Lower leg skin (tissue), 4 donors: Measurements from ENCODE around the gene FOXP1. TPM values are rescaled to one million over a fixed set of nuclear protein-coding genes. Genes with fewer than 3 reads are reported as not detected.

Experiments used
- DNase-seq, 2 donors: peaks; one replicate each; pipeline ENCODE4 v3.0.0-alpha.2; 2019; ENCODE audit warnings: low spot score in 2 of 2
- H3K4me3 ChIP-seq: fragments of 200-600 bp; sonication (generic); 2 replicates; pipeline ENCODE4 v1.5.1; 2017; ENCODE audit warnings: mild to moderate bottlenecking, low read depth; ENCODE audit not compliant: poor library complexity, severe bottlenecking
- CTCF ChIP-seq, 3 donors: fragments of 450-650 bp; IDR thresholded peaks; one replicate each; pipeline ENCODE4 v1.5.1; 2016; ENCODE audit warnings: antibody characterized with exemption in 3 of 3, mild to moderate bottlenecking in 3 of 3, moderate library complexity in 2 of 3
- POLR2A ChIP-seq, 2 donors: fragments of 450-650 bp; IDR thresholded peaks; one replicate each; pipeline ENCODE4 v1.6.1; 2016 to 2017; ENCODE audit warnings: antibody characterized with exemption in 2 of 2, mild to moderate bottlenecking in 1 of 2, moderate library complexity in 1 of 2
- WGBS, 2 donors: methylation state at CpG; one replicate each; pipeline ENCODE4 v1.1.5; 2018; 5-methylcytosine and 5-hydroxymethylcytosine counted together
- intact Hi-C: fragments of 100-400 bp; cut with DNase I; formaldehyde crosslinking; loops from one replicate; pipeline ENCODE4 v1.15.0; 2023; ENCODE audit warnings: low total_unique reads
- total RNA-seq, 4 donors: library from RNA; depleted of rRNA; stranded (reverse); fragments of >200 nt; gene quantifications; one replicate each; pipeline ENCODE4 v1.1.0, GENCODE V29; 2016

The FOXP1 gene
- total RNA-seq, 4 donors from 2014 or later: 46.6 to 66.6 (median 55.2) TPM

DNA sequence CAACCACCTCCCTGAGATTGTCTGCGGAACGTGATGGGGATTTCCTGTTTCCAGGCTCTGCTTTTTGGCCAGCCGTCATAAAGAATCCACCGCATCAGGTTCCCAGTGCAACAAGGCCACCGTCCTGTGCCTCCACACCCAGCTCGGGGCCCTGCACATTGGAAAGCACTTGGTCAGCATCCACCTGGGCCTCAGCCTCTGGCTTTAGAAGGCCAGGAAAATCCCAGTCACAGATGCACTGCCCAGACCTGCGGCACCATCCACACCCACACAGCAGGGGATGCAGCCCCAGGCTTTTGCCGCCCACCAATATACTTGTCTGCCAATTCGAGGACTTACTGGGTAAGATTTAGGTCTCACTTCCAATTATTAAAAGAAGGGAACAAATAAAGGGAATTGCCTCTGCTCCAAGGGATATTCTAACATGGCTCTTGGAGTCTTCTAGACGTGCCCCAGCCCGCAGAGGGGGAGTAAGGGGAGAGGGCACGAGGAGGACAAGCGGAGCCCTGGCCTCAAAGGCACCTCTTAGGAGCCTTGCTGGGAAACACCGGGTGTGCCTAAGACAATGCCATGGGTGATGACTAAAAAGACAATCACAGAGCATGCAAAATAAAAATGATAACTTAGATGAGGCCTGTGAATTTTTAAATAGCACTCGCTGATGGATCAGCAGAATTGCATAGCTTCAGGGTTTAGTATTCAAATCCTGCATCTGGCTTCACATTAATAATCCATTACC is 169.2 kb downstream of the FOXP1 start:
- DNase-seq: no peak
- intact Hi-C loops: no loop called here
- H3K4me3 ChIP-seq: no peak overlapping the region
- no peak for TF ChIP-seq CTCF (IDR thresholded peaks at IDR 0.05)
- no peak for TF ChIP-seq POLR2A (IDR thresholded peaks at IDR 0.05)
- 55 to 58% methylated on average over 15 of the region's 15 CpGs for WGBS, 2 donors

DNA sequence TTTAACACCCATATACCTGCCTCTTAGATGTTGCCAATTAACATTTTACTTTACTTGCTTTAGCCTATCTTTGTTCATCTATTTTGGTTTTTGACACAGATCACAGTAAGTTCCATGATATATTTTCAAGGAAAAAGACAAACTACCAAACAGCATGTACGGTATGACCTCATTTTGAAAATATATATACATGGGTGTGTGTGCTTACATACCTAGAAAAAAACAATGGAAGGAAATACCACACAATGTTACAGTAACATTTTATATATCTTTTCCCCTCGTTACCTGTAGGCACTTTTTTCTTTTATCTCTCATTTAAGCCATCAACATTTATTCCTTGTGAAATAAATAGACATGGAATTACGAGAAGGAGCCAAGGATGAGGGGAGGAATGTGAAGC is 170.0 kb downstream of the FOXP1 start:
- no peak for DNase-seq
- intact Hi-C loops: no loop called here
- H3K4me3 ChIP-seq: no peak overlapping the region
- WGBS, 2 donors: 46 to 60% methylated on average over 3 of the region's 3 CpGs
- TF ChIP-seq CTCF (IDR thresholded peaks at IDR 0.05): no peak
- TF ChIP-seq POLR2A (IDR thresholded peaks at IDR 0.05): no peak

DNA sequence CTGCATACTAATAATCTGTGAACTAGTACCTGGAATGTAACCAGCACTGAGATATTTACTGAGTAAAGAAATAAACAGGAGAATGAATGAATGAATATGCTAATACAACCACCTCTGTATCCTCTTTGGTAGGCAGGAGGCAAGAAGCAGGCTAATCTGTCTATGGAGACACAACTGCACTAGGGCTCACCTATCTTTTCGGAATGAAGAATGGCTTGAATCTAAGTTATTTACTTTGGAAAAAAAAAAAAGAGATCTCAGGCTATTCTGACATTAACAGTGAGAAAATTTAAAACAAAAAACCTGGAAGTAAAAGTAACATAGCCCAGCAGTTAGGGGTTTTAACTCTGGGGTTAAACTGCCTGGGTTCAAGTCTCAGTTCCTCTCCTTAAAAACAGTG is 174.2 kb downstream of the FOXP1 start:
- intact Hi-C loops: no loop called here
- no peak for DNase-seq
- TF ChIP-seq POLR2A (IDR thresholded peaks at IDR 0.05) (no peak), CTCF (IDR thresholded peaks at IDR 0.05) (no peak)
- no peak overlapping the region for H3K4me3 ChIP-seq
- 91 to 92% methylated on average over 1 of the region's 1 CpG for WGBS, 2 donors

DNA sequence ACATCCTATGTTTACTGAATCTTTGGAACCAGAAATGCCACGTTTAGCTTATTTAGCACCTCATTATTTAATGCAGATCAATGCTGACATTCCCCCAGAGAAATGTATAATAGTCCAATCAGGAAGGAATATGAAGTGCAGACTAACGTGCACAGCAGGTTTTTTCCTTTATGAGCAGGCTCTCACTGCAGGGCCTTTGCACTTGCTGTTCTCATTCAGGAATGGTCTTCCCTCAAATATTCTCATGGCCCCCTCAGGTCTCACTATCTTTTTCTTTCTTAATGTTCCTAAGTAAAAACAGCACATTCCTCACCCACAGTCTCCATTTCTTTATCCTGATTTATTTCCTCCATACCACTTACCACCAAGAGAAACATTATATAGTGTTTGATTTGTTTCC is 174.6 kb downstream of the FOXP1 start:
- intact Hi-C loops: no loop called here
- H3K4me3 ChIP-seq: no peak overlapping the region
- no peak for TF ChIP-seq CTCF (IDR thresholded peaks at IDR 0.05)
- no peak for TF ChIP-seq POLR2A (IDR thresholded peaks at IDR 0.05)
- 88 to 90% methylated on average over 2 of the region's 2 CpGs for WGBS, 2 donors
- DNase-seq: no peak

GRCh38 chr3:71407823-71408222 is 175.7 kb downstream of the FOXP1 start:
- no peak overlapping the region for H3K4me3 ChIP-seq
- intact Hi-C loops: no loop called here
- TF ChIP-seq POLR2A (IDR thresholded peaks at IDR 0.05) (no peak), CTCF (IDR thresholded peaks at IDR 0.05) (no peak)
- WGBS, 2 donors: 62% methylated on average over 10 of the region's 10 CpGs
- no peak for DNase-seq
